HG02870 (cell line): Measurements from ENCODE around the gene ADGRA3.

ENCODE experiments used
- ATAC-seq: cut with Tn5 transposase; IDR thresholded peaks from one replicate; pipeline ENCODE4 v1.9.1; 2021; ENCODE audit warnings: mild to moderate bottlenecking, moderate library complexity; ENCODE audit not compliant: unreplicated experiment

The ADGRA3 gene

GRCh38 chr4:22514001-22514400 lies 1.9 kb downstream of the ADGRA3 start:
- no peak for ATAC-seq

DNA sequence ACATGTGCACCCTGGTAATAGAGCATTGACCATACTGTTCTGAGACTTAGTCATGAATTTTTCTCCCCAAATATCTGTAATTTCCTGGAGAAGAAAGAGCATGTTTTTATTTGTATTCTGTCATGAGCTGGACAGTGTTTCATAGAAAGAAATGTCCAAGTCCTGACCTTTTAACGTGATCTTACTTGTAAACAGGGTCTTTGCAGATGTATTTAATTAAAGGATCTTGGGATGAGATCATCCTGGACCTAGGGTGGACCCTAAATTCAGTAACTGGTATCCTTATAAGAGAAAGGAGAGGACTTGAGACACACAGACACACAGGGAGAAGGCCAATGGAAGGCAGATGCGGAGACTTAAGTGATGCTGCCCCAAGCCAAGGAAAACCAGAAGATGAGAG lies 3.6 kb downstream of the ADGRA3 start:
- no peak for ATAC-seq

GRCh38 chr4:22510750-22511149 lies 5.1 kb downstream of the ADGRA3 start:
- ATAC-seq: no peak

DNA sequence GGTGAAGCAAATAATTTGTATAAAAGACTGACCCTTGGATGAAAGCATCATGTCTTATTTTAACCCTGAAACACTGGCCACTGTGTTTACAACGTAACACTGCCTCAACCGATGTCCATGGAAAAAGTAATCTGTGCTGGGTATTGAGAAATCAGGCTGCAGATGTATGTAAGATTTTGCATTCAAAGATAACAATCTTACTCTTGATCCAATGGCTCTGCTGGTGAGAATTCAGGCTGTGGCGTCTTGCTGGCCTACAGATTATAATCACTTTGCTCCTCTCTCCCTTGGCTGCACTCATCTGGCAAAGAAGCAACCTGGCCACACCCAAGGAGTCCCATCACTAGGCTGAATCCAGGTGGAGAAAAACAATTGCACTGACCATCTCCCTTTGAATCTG lies 7.5 kb downstream of the ADGRA3 start:
- no peak for ATAC-seq

DNA sequence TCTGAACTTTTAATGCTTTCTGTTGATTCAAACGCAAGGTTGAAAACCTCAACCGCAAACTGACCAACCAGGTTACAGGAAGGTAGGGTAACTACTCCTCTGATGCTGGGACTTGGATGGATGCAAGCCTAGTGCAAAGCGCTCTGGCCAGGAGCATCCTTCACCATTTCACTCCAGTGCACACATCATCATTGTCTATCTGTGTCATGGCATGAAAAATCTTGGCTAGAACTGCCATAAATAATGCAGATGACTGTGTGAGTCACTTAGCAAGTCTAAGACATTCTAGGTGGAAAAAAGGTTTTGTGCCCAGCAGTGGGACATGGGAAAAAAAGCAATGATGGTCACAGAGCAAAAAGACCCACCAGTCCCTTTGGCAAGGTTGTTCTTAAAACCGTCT lies 10.9 kb downstream of the ADGRA3 start:
- no peak for ATAC-seq

DNA sequence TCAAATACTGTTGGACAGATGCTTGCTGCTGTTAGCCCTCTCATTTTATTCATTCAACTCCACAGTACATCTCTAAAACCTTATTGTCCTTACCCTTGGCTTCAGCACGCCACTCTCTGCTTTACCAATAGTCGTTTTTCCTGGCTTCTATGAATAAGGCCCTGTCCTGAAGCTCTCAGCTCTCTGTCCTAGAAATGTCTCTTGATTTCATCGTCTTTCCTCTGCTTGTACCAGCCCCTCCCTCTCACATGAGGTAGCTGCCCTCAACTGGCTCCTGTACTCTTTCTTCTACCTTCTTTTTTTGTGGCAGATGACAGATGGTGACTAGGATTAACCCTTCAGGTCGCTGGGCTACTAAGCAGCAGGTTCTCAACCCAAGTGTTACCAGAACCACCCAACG lies 11.4 kb downstream of the ADGRA3 start:
- no peak for ATAC-seq

DNA sequence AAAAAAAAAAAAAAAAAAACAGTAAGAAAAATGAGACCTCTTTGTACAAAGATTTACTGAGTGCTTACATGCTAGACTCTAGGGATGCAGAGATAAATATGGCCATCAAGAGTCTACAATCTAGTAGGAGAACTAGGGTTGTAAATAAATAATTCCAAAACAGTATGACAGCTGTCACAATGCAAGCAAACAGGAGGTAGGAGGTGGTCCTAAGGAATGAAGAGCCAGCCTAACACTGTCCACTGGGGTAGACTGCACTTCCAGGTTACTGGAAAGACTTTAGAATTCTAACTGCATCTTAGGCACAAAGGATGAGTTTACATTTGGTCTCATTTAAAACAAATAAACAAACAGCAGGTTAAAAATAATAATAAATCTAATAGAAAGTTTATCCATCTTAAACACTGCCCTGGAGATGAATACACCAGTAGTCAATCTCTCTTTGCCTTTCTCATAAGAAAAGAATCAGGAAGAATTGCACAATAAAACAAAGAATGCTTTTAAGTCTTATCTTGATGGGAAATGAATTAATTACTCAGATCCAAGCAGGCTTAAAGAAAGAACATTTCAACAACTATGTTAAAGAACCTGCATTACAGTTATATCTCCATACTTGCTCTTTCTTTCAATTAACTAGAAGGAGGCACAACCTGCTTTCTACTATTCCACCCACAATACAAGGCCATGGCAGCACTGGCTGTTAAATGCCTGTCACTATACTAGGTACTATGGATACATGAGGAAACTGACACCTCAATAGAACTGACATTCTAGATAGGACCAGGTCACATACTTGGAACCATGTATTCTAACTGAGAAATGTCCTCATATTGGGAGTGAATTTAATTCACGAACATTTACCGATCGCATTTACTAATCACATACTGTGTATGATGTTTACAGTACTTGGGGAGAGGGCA lies 12.7 kb downstream of the ADGRA3 start:
- no peak for ATAC-seq

- no peak for ATAC-seq
These were observed 14.2 kb downstream of the ADGRA3 start for GRCh38 chr4:22501715-22502095.

DNA sequence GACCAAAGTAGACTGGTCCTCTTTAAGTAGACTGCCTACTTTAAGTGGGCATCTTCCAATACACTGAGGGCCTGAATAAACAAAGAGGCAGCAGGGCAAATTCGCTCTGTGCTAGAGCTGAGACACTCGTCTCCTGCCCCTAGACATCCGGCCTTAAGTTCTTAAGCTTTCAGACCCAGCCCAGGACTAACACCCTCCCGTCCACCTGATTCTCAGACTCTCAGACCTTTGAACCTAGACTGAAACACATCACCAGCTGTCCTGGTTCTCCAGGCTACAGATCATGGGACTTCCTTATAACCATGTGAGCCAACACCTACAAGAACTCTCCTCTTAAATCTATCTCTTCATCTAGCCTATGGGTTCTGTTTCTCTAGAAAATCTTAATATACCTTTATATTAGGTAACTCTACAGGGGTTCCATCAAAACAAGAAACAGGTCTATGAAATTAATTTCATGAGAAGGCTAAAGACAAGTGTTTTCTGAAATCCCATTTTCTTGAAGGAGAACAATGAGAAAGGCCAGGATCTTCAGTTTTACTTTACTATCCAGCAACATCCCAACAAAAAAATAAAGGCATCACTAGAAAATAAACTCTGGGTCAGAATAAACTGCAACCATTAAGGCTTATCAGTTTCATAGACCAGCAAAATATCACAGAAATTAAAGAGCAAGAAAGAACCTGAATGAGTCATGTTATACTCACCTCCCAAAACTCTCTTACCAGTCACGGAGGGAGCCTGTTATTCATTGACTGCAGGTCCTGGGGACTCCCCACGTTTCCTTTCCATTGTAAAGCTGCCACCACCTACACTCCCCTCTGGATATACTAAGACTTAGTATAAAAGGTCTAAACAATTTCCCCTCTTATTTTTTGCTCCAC lies 14.8 kb downstream of the ADGRA3 start:
- ATAC-seq: no peak

GRCh38 chr4:22500128-22500611 lies 15.7 kb downstream of the ADGRA3 start:
- ATAC-seq: no peak

- ATAC-seq: no peak
These were observed 17.0 kb downstream of the ADGRA3 start for GRCh38 chr4:22498866-22499265.

- ATAC-seq: no peak
These were observed 19.6 kb downstream of the ADGRA3 start for GRCh38 chr4:22496165-22496813.

DNA sequence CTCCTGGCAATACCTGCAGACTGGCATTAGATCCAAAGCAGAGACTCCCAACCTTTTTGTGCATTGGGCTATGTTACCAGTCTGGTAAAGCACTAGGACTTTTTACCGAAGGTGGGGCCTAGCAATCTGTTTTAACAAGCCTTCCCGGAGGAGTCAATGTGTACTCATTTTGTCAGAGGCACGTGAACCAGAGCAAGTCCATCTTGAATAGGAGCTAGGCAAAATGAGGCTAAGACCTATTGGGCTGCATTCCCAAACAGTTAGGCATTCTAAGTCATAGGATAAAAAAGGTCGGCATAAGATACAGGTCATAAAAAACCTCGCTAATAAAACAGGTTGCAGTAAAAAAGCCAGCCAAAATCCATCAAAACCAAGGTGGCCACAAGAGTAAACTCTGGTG lies 22.3 kb downstream of the ADGRA3 start:
- ATAC-seq: no peak

DNA sequence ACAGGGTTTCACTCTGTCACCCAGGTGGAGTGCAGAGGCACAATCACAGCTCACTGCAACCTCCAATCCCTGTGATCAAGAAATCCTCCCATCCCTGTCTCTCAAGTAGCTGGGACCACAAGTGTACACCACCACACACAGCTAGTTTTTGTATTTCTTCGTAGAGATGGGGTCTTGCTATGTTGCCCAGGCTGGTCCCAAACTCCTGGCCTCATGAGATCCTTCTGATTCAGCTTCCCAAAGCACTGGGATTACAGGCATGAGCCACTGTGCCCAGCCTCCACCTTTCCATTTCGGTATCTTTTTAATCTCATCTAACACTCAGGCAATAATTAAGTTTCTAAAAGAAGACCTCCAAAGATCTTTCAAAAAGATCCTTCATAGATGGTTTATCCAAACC lies 22.9 kb downstream of the ADGRA3 start:
- ATAC-seq: no peak

DNA sequence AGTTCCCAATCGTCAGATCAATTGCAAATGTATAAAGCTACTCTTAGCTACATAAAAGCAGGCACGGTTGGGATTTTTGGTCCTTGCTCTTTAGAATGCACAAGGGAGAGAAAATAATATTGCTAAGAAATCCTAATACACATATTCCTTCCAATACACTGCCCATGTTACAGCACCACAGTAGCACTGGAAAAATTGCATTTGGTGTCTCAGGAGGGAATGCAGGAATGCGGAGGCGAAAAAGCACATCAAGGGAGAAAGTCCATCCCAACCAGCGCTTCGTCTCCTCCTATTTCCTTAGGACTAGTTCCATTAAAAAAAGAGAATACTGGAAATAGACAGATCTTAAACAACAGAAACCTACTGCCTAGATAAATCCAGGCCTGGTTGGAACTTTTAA lies 23.9 kb downstream of the ADGRA3 start:
- ATAC-seq: no peak

DNA sequence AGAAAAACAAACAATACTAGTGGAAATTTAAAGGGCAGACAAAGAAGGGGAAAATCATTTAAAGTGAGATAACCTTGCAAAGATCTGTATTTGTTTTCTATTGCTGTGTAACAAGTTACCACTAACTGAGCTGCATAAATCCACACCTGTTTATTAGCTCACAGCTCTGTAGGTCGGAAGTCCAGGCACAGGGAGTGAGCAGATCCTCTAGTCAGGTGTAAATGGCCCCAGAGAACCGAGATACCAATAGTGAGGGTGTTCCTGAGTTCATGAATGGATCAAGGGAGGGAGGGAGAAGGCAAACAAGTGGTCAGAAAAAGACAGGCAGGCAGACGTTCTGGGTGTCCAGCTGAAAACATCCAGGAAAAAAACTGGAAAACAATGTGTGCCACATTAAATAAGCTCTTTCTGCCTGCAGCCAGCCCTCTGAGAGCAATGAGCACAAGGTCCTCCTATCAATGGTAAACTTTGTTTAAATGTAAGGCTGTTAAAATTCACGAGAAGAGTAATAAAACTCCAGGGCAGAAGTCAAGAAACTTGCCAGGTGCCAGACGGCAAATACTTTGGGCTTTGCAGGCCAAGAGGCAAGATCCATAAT lies 25.0 kb downstream of the ADGRA3 start:
- ATAC-seq: no peak

DNA sequence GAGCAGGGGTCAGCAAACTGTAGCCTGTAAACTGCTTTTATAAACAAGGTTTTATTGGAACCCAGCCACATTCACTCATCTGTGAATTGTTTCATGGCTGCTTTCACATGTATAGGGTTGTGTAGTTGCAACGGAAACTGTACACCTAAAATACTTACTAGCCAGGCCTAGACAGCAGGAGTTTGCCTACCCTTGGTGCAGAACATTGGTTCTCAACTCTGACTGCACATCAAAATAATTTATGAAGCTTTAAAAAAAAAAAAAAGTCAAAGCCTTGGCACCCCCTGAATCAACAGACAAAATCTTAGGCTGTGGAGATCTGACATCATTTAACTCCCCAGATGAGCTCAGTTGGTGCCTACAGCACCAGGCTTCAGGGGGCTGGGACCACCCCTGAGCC lies 27.8 kb downstream of the ADGRA3 start:
- ATAC-seq: no peak

GRCh38 chr4:22487328-22487727 lies 28.5 kb downstream of the ADGRA3 start:
- no peak for ATAC-seq

GRCh38 chr4:22486276-22486675 lies 29.6 kb downstream of the ADGRA3 start:
- no peak for ATAC-seq

- ATAC-seq: no peak
These were observed 30.1 kb downstream of the ADGRA3 start for GRCh38 chr4:22485737-22486136.

DNA sequence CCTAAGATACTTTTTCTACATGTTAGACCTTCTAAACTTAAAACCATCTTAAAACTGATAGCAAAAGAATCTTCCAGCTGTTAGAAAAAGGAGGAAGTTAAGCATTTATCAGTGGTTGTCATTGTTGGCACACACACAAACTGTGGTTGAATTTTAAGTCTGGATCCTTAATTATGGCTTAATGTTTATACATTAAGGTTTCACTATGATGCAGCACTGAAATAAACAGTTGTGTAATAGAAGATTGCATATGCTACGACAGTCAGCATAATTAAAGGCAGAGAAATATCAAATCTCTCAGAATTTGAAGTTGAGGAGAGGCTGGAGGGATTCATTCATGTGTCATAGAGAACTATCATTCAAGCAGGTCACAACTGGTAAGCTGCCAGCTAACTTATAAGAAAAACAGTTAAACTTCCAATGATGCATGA lies 32.3 kb downstream of the ADGRA3 start:
- ATAC-seq: no peak
